Gastroesophageal sphincter (tissue), 4 donors: ENCODE measurements around the gene MEIS2. TPM values are rescaled to one million over a fixed set of nuclear protein-coding genes. Genes with fewer than 3 reads are reported as not detected.

Source experiments
- ATAC-seq: fragments of 150-250 bp; one replicate; pipeline ENCODE4 v1.9.1; 2016; ENCODE audit warnings: mild to moderate bottlenecking, moderate library complexity
- H3K27ac ChIP-seq, 4 donors: fragments of 200-600 bp; sonication (generic) in 3 of 4; 1 replicate in 3 of 4; 2 replicates in 1 of 4; pipeline ENCODE4 v1.5.1; 2016 to 2019
- H3K27me3 ChIP-seq: fragments of 200-600 bp; sonication (generic); one replicate; pipeline ENCODE4 v1.5.1; 2019
- H3K36me3 ChIP-seq, 2 donors: fragments of 200-600 bp; sonication (generic); one replicate each; pipeline ENCODE4 v1.5.1; 2019; ENCODE audit warnings: control low read depth in 1 of 2
- H3K4me1 ChIP-seq, 3 donors: fragments of 200-600 bp; sonication (generic); 1 replicate in 2 of 3; 2 replicates in 1 of 3; pipeline ENCODE4 v1.5.1; 2016 to 2019; ENCODE audit warnings: control low read depth in 2 of 3
- H3K4me3 ChIP-seq, 2 donors: fragments of 200-600 bp; sonication (generic); one replicate each; pipeline ENCODE4 v1.5.1; 2019; ENCODE audit warnings: mild to moderate bottlenecking in 1 of 2, moderate library complexity in 1 of 2
- H3K9me3 ChIP-seq, 3 donors: fragments of 200-600 bp; sonication (generic); one replicate each; pipeline ENCODE4 v1.5.1; 2017 to 2019; ENCODE audit warnings: control low read depth in 2 of 3
- CTCF ChIP-seq, 4 experiments: fragments of 200-600 bp in 2 of 4; fragments of 450-650 bp in 2 of 4; sonication (generic) in 1 of 4; IDR thresholded peaks; one replicate each; pipeline ENCODE4 v1.5.1; 2017 to 2019; ENCODE audit warnings: antibody characterized with exemption in 4 of 4, mild to moderate bottlenecking in 2 of 4, moderate library complexity in 2 of 4
- EP300 ChIP-seq: sonication (generic); formaldehyde crosslinking; IDR thresholded peaks from one replicate; pipeline ENCODE4 v1.6.1; 2017; ENCODE audit warnings: antibody characterized with exemption, mild to moderate bottlenecking
- POLR2A ChIP-seq, 2 donors: fragments of 450-650 bp; IDR thresholded peaks; one replicate each; pipeline ENCODE4 v1.6.1; 2017; ENCODE audit warnings: antibody characterized with exemption in 2 of 2, mild to moderate bottlenecking in 2 of 2, moderate library complexity in 1 of 2
- POLR2AphosphoS5 ChIP-seq: sonication (generic); formaldehyde crosslinking; IDR thresholded peaks from one replicate; pipeline ENCODE4 v1.6.1; 2017; ENCODE audit warnings: antibody characterized with exemption
- WGBS, 2 donors: methylation state at CpG; one replicate each; pipeline ENCODE4 v1.1.5; 2018; ENCODE audit warnings: low coverage in 1 of 2; 5-methylcytosine and 5-hydroxymethylcytosine counted together
- total RNA-seq, 4 donors: library from RNA; depleted of rRNA; stranded (reverse); fragments of >200 nt; gene quantifications; one replicate each; pipeline ENCODE4 v1.1.0, GENCODE V29; 2016

Gene MEIS2
- total RNA-seq, 4 donors from 2014 or later = 43.1 to 108 (median 85.7) TPM

- no peak overlapping the region for H3K4me3 ChIP-seq
Measured at GRCh38 chr15:36875740-36876334, 224.5 kb downstream of the MEIS2 start.

DNA sequence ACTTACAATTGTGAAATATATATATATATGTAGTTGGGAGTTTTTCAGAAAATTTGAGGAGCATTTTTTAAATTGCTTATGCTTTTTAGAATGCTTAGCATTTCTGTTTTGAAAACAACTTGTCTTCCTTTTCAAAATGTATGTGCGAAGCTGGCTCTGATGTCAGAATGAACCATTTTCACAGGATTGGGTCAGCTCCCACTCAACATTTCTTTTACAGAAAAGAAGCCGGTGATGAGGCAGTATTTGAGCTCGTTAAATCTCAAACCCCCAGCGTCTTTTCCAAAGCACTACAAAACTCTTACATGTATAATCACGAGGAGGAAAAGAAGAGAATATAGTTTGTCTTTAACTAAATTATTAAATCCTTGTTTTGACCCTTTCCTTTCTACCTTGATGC is 225.4 kb downstream of the MEIS2 start:
- no peaks in the 10 kb centered on the region for H3K9me3 ChIP-seq
- no peaks in the 10 kb centered on the region for H3K4me1 ChIP-seq
- TF ChIP-seq CTCF (IDR thresholded peaks at IDR 0.05) = no peak
- no peak for TF ChIP-seq POLR2A (IDR thresholded peaks at IDR 0.05)
- TF ChIP-seq POLR2AphosphoS5 = no peak
- TF ChIP-seq EP300 = no peak
- H3K36me3 ChIP-seq = no peaks in the 10 kb centered on the region
- 73 to 88% methylated on average over 4 to 5 of the region's 5 CpGs for WGBS, 2 donors
- H3K4me3 ChIP-seq = no peak overlapping the region
- peaks cover 6% of the 10 kb centered on the region for H3K27me3 ChIP-seq
- ATAC-seq = no peak
- H3K27ac ChIP-seq = no peak overlapping the region

More at GRCh38 chr15:36875740-36876334, 224.5 kb downstream of the MEIS2 start:
- Histone ChIP-seq H3K27ac (no peak overlapping the region), H3K27me3 (peaks cover 15% of the 10 kb centered on the region), H3K9me3 (no peaks in the 10 kb centered on the region), H3K36me3 (no peaks in the 10 kb centered on the region), H3K4me1 (peaks cover 0 to 6% (median 0%) of the 10 kb centered on the region in 3 donors)
- TF ChIP-seq POLR2A (IDR thresholded peaks at IDR 0.05) = no peak
- TF ChIP-seq EP300 = no peak
- TF ChIP-seq POLR2AphosphoS5 = no peak
- no peak for ATAC-seq
- 40 to 56% methylated on average over 2 of the region's 2 CpGs for WGBS, 2 donors

DNA sequence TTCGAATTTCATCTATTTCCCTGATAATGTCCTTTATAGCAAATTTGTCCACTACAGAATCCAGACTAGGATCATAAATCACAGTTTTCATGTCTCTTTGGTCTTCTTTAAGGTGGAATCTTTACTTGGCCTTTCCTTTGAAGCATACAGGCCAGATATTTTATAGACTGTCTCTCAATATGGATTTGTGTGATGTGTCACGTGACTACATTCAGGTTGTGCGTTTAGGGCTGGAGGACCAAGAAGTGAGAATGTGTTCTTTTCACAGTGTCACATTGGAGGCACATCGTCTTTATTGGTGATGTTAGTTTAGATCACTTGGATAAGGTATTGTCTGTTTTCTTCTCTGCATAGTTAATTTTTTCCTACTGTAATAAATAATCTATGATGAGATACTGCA is 232.9 kb downstream of the MEIS2 start:
- Histone ChIP-seq H3K27me3 (no peaks in the 10 kb centered on the region), H3K36me3 (no peaks in the 10 kb centered on the region), H3K27ac (no peak overlapping the region), H3K4me3 (no peak overlapping the region), H3K9me3 (no peaks in the 10 kb centered on the region), H3K4me1 (no peaks in the 10 kb centered on the region)
- no peak for TF ChIP-seq EP300
- no peak for TF ChIP-seq CTCF (IDR thresholded peaks at IDR 0.05)
- no peak for TF ChIP-seq POLR2AphosphoS5
- no peak for TF ChIP-seq POLR2A (IDR thresholded peaks at IDR 0.05)
- WGBS, 2 donors = 92 to 94% methylated on average over 4 of the region's 4 CpGs
- ATAC-seq = no peak

- WGBS, 2 donors = 98 to 100% methylated on average over 3 of the region's 3 CpGs
- no peaks in the 10 kb centered on the region for H3K27me3 ChIP-seq
- no peak for ATAC-seq
- H3K4me3 ChIP-seq = no peak overlapping the region
- H3K4me1 ChIP-seq = no peaks in the 10 kb centered on the region
- H3K27ac ChIP-seq = no peak overlapping the region
- TF ChIP-seq POLR2A (IDR thresholded peaks at IDR 0.05) (no peak), EP300 (no peak), CTCF (IDR thresholded peaks at IDR 0.05) (no peak), POLR2AphosphoS5 (no peak)
- no peaks in the 10 kb centered on the region for H3K36me3 ChIP-seq
- no peaks in the 10 kb centered on the region for H3K9me3 ChIP-seq
Measured at GRCh38 chr15:36866896-36867295, 233.5 kb downstream of the MEIS2 start.

DNA sequence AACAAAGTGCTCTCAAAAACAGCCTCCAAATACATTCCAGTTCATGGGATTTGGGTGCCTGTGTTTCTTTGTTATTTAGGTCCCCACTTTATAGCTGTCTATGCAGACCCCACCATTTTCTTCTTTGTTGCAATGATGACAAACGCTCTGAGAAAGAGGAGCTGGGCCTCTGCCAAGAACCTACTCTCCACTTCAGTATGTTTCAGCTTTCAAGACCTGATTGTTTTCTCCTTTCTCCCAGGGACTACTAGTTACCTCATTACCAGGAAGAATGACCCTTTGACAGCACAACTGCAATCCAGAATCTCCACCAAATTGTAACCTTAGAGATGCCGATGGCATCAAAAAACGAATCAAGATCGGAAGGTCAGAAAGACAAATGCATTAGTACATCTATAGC is 236.8 kb downstream of the MEIS2 start:
- no peak overlapping the region for H3K4me3 ChIP-seq
- no peaks in the 10 kb centered on the region for H3K36me3 ChIP-seq
- TF ChIP-seq CTCF (IDR thresholded peaks at IDR 0.05) (no peak), POLR2A (IDR thresholded peaks at IDR 0.05) (no peak), EP300 (no peak), POLR2AphosphoS5 (no peak)
- 59 to 80% methylated on average over 4 of the region's 4 CpGs for WGBS, 2 donors
- H3K9me3 ChIP-seq = no peaks in the 10 kb centered on the region
- H3K27me3 ChIP-seq = no peaks in the 10 kb centered on the region
- no peaks in the 10 kb centered on the region for H3K4me1 ChIP-seq
- no peak overlapping the region for H3K27ac ChIP-seq
- ATAC-seq = no peak
